Loucy (cell line): ENCODE results near the gene EEF1E1.

Experiments
- EZH2phosphoT487 ChIP-seq: fragments of 200-600 bp; IDR thresholded peaks from 2 replicates; pipeline ENCODE4 v1.6.1; 2018; ENCODE audit warnings: antibody characterized with exemption, mild to moderate bottlenecking, moderate library complexity, borderline replicate concordance
- TF ChIP-seq, protein P1 (sequence below): fragments of 200-600 bp; sonication (generic); conservative IDR thresholded peaks from 2 replicates; pipeline ENCODE4 v1.5.1; 2014; ENCODE audit warnings: mild to moderate bottlenecking, antibody characterized with exemption, low read length

DNA sequence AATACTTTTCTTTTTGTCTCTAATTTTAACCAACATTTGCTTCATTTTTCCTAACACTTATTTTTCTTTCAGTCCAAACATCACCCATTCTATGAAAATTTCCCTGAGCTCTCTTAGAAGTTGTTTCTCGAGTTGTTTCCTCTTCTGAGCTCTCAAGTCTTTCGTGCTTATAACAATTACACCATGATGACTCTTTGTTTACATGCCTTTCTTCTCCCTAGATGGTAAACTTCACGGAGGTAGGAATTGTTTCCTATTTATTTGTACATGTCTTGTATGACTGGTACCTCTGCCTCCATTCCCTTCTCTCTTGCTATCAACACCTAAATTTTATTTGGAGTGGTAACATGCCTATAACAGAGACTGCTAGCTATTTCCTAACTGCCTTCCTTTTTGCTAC is 44.6 kb downstream of the EEF1E1 start:
- TF ChIP-seq, protein P1, sequence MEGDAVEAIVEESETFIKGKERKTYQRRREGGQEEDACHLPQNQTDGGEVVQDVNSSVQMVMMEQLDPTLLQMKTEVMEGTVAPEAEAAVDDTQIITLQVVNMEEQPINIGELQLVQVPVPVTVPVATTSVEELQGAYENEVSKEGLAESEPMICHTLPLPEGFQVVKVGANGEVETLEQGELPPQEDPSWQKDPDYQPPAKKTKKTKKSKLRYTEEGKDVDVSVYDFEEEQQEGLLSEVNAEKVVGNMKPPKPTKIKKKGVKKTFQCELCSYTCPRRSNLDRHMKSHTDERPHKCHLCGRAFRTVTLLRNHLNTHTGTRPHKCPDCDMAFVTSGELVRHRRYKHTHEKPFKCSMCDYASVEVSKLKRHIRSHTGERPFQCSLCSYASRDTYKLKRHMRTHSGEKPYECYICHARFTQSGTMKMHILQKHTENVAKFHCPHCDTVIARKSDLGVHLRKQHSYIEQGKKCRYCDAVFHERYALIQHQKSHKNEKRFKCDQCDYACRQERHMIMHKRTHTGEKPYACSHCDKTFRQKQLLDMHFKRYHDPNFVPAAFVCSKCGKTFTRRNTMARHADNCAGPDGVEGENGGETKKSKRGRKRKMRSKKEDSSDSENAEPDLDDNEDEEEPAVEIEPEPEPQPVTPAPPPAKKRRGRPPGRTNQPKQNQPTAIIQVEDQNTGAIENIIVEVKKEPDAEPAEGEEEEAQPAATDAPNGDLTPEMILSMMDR, result no peak
- no peak for TF ChIP-seq EZH2phosphoT487
